ENCODE measurements around the gene ALKBH2.
A peak's percentile ranks its signal among the peaks of the same experiment; 100 is the strongest.
"Not testable (repeated sequence)": the region's sequence is repeated elsewhere in the genome, so short reads cannot be mapped to it uniquely, and the experiment has no call there.

Gene ALKBH2

GRCh38 chr12:109053382-109054123 is 39.7 kb downstream of the ALKBH2 start:
- TF ChIP-seq CTCF (IDR thresholded peaks at IDR 0.05; ENCODE audit: borderline replicate concordance, control extremely low read depth, extremely low read depth, insufficient read depth, missing control alignments) = no peak
- peak; percentile 71 for DNase-seq (ENCODE audit: low spot score)
- in situ Hi-C loops (cut with MboI; ENCODE audit: low sequenced_read_pairs, unreplicated experiment) = no loop called here

- in situ Hi-C loops (cut with MboI; ENCODE audit: low sequenced_read_pairs, unreplicated experiment) = no loop called here
- peak; percentile 93 for DNase-seq (ENCODE audit: low spot score)
- TF ChIP-seq CTCF (IDR thresholded peaks at IDR 0.05; ENCODE audit: borderline replicate concordance, control extremely low read depth, extremely low read depth, insufficient read depth, missing control alignments) = no peak
These were observed 40.6 kb downstream of the ALKBH2 start, which contains the start of gene USP30 for GRCh38 chr12:109052414-109053323. TSS of gene USP30 (plus strand) at chr12:109052576. CDS start at chr12:109052679, 103 bp downstream.

- in situ Hi-C loops (cut with MboI; ENCODE audit: low sequenced_read_pairs, unreplicated experiment) = no loop called here
- DNase-seq (ENCODE audit: low spot score) = no peak
- no peak for TF ChIP-seq CTCF (IDR thresholded peaks at IDR 0.05; ENCODE audit: borderline replicate concordance, control extremely low read depth, extremely low read depth, insufficient read depth, missing control alignments)
These were observed 41.2 kb downstream of the ALKBH2 start for GRCh38 chr12:109052097-109052413.

- in situ Hi-C loops (cut with MboI; ENCODE audit: low sequenced_read_pairs, unreplicated experiment); DNase-seq (ENCODE audit: low spot score): not testable (repeated sequence)
These were observed 43.5 kb downstream of the ALKBH2 start for GRCh38 chr12:109049794-109050193.

GRCh38 chr12:109048706-109049105 is 44.6 kb downstream of the ALKBH2 start:
- DNase-seq (ENCODE audit: low spot score); in situ Hi-C loops (cut with MboI; ENCODE audit: low sequenced_read_pairs, unreplicated experiment): not testable (repeated sequence)

- TF ChIP-seq CTCF (IDR thresholded peaks at IDR 0.05; ENCODE audit: borderline replicate concordance, control extremely low read depth, extremely low read depth, insufficient read depth, missing control alignments) = no peak
- DNase-seq (ENCODE audit: low spot score) = no peak
- in situ Hi-C loops (cut with MboI; ENCODE audit: low sequenced_read_pairs, unreplicated experiment) = no loop called here
These were observed 46.0 kb downstream of the ALKBH2 start for GRCh38 chr12:109047081-109047805.

GRCh38 chr12:109044241-109044640 is 49.0 kb downstream of the ALKBH2 start:
- no peak for DNase-seq (ENCODE audit: low spot score)
- in situ Hi-C loops (cut with MboI; ENCODE audit: low sequenced_read_pairs, unreplicated experiment) = no loop called here
- TF ChIP-seq CTCF (IDR thresholded peaks at IDR 0.05; ENCODE audit: borderline replicate concordance, control extremely low read depth, extremely low read depth, insufficient read depth, missing control alignments) = no peak
